A549 (cell line): ENCODE measurements around the gene RPP21. TPM values are rescaled to one million over a fixed set of nuclear protein-coding genes. Genes with fewer than 3 reads are reported as not detected.

Source experiments
- ATAC-seq, 2 experiments: fragments of 200-7000 bp in 1 of 2; fragments of >200 bp in 1 of 2; cut with Nextera tagmentation in 1 of 2; cut with Tn5 transposase in 1 of 2; 3 replicates each; pipeline versions ENCODE4 v1.8.0 to v1.9.1; 2018 to 2020; ENCODE audit warnings: mild to moderate bottlenecking in 1 of 2, moderate library complexity in 1 of 2
- CTCF ChIA-PET: fragments of 300-600 bp; sonication (Branson Sonifier 250); formaldehyde crosslinking; extraction: SDS; loops from one replicate; lab custom pipeline; 2021; ENCODE audit warnings: antibody characterized with exemption, inconsistent platforms; lab: Yijun Ruan, JAX
- POLR2A ChIA-PET: fragments of 350-600 bp; formaldehyde crosslinking; extraction: SDS; loops from one replicate; lab custom pipeline; 2021; ENCODE audit warnings: antibody characterized with exemption, inconsistent platforms; lab: Yijun Ruan, JAX
- DNase-seq, 2 experiments: peaks; one replicate each; pipeline versions ENCODE4 v3.0.0 to v3.0.0-alpha.2; 2011 to 2016; ENCODE audit warnings: low read depth in 1 of 2, low spot score in 1 of 2
- FAIRE-seq: peaks from 2 replicates; lab custom pipeline; 2011; peaks lifted over from hg19 to GRCh38; lab: Jason Lieb, UNC
- H3K27ac ChIP-seq, 2 experiments: fragments of >200 bp; sonication (Bioruptor Twin); formaldehyde crosslinking; 3 replicates each; pipeline ENCODE4 v1.5.1; 2016 to 2017
- H3K4me1 ChIP-seq: fragments of >200 bp; sonication (Bioruptor Twin); formaldehyde crosslinking; 3 replicates; pipeline ENCODE4 v1.6.1; 2016
- H3K4me2 ChIP-seq: fragments of >200 bp; sonication (Bioruptor Twin); formaldehyde crosslinking; 3 replicates; pipeline ENCODE4 v1.6.1; 2016
- H3K4me3 ChIP-seq: fragments of >200 bp; sonication (Bioruptor Twin); formaldehyde crosslinking; 3 replicates; pipeline ENCODE4 v1.5.1; 2016
- H3K9me3 ChIP-seq: fragments of >200 bp; sonication (Bioruptor Twin); formaldehyde crosslinking; 3 replicates; pipeline ENCODE4 v1.6.1; 2016
- CEBPB ChIP-seq, 2 experiments: fragments of >200 bp in 1 of 2; sonication (Bioruptor Twin) in 1 of 2; formaldehyde crosslinking in 1 of 2; IDR thresholded peaks; 2 replicates each; pipeline ENCODE4 v1.6.1; 2012 to 2016
- CHD2 ChIP-seq: fragments of 150-350 bp; IDR thresholded peaks from 2 replicates; pipeline ENCODE4 v1.6.1; 2014; ENCODE audit warnings: low read length; ENCODE audit not compliant: partially characterized antibody
- E2F6 ChIP-seq: IDR thresholded peaks from 2 replicates; pipeline ENCODE4 v1.6.1; 2012; ENCODE audit warnings: low read depth, borderline replicate concordance
- ELK1 ChIP-seq: fragments of 150-350 bp; IDR thresholded peaks from 2 replicates; pipeline ENCODE4 v1.6.1; 2014; ENCODE audit warnings: low read depth, mild to moderate bottlenecking, low read length
- FOSB ChIP-seq: fragments of 250-450 bp; sonication (Bioruptor Pico); IDR thresholded peaks from 2 replicates; pipeline ENCODE4 v1.5.0; 2020; ENCODE audit warnings: mild to moderate bottlenecking, moderate library complexity
- FOSL2 ChIP-seq, 2 experiments: fragments of 450-650 bp in 1 of 2; fragments of >200 bp in 1 of 2; sonication (Bioruptor Twin) in 1 of 2; formaldehyde crosslinking; IDR thresholded peaks; 2 replicates each; pipeline versions ENCODE4 v1.5.0 to v1.6.1; 2016 to 2020; ENCODE audit warnings: mild to moderate bottlenecking in 1 of 2, moderate library complexity in 1 of 2
- KDM5A ChIP-seq: fragments of 200-600 bp; sonication (generic); IDR thresholded peaks from 2 replicates; pipeline ENCODE4 v1.6.1; 2016; ENCODE audit warnings: antibody characterized with exemption, mild to moderate bottlenecking
- MAFK ChIP-seq: fragments of 450-650 bp; IDR thresholded peaks from 2 replicates; pipeline ENCODE4 v1.6.1; 2014; ENCODE audit not compliant: partially characterized antibody
- NPAS2 ChIP-seq: fragments of 250-450 bp; sonication (Bioruptor Pico); IDR thresholded peaks from 2 replicates; pipeline ENCODE4 v1.8.0; 2022; ENCODE audit warnings: mild to moderate bottlenecking, moderate library complexity, borderline replicate concordance
- ZNF302 ChIP-seq: fragments of 250-450 bp; sonication (Bioruptor Pico); IDR thresholded peaks from 2 replicates; pipeline ENCODE4 v1.9.0; 2021; ENCODE audit warnings: inconsistent platforms, mild to moderate bottlenecking, moderate library complexity
- WGBS: methylation state at CpG from one replicate; pipeline ENCODE4 v1.1.6; 2017; ENCODE audit errors: missing lambda C conversion rate; 5-methylcytosine and 5-hydroxymethylcytosine counted together
- polyA plus RNA-seq, 4 experiments: library from polyadenylated mRNA; depleted of rRNA in 3 of 4; stranded (reverse); fragments of >200 nt; fragmentation: RNase III in 1 of 4; extraction: RNeasy Plus Mini Kit Qiagen cat#74134 plus additional on column Dnase treatment in 1 of 4; gene quantifications; 2 replicates in 3 of 4; 3 replicates in 1 of 4; pipeline ENCODE4 v1.2.3, GENCODE V29; 2011 to 2017
- TF ChIP-seq, protein P1 (sequence below): IDR thresholded peaks from 2 replicates; pipeline ENCODE4 v1.6.1; 2012
- TF ChIP-seq, protein P2 (sequence below): fragments of 450-650 bp; IDR thresholded peaks from 2 replicates; pipeline ENCODE4 v1.6.1; 2014; ENCODE audit warnings: antibody characterized with exemption

RPP21 gene
- polyA plus RNA-seq, 2 of the 4 experiments (the other 2 are of a cell fraction): 33.6 to 54.8 TPM

DNA sequence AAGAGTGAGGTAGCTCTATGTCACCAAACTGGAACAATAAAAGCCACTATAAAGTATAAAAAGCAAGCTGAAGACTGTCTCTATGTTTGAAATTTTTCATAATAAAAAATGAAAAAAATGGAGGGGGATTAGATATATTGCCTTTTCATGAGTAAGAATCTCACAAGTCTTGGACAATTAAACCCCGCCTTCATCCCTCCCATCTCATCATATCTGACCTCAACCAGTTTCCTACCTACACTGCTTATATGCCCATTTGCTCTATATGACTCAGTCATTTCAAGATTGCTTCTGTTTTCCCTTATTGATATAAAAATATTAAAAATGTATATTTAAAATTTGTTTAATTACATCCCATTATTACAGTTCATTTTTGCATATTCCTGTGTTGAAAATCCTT is 21.1 kb upstream of the RPP21 start:
- Histone ChIP-seq H3K27ac (no peak overlapping the region), H3K4me1 (peaks cover 29% of the 10 kb centered on the region), H3K4me2 (peak overlapping the region; percentile 97; the same call in 2 of the 3 replicates), H3K9me3 (no peaks in the 10 kb centered on the region), H3K4me3 (no peak overlapping the region)
- ATAC-seq (no peak), FAIRE-seq (no peak), DNase-seq (no peak)
- WGBS: 82% methylated on average over 1 of the region's 1 CpG
- POLR2A ChIA-PET: no interaction called here
- TF ChIP-seq CHD2 (no peak), FOSL2 (IDR thresholded peaks at IDR 0.05) (no peak), FOSL2 (CRISPR knock-in tag; IDR thresholded peaks at IDR 0.05) (no peak), CEBPB (IDR thresholded peaks at IDR 0.05) (no peak), FOSB (no peak), ZNF302 (CRISPR knock-in tag) (no peak)
- CTCF ChIA-PET: no interaction called here

DNA sequence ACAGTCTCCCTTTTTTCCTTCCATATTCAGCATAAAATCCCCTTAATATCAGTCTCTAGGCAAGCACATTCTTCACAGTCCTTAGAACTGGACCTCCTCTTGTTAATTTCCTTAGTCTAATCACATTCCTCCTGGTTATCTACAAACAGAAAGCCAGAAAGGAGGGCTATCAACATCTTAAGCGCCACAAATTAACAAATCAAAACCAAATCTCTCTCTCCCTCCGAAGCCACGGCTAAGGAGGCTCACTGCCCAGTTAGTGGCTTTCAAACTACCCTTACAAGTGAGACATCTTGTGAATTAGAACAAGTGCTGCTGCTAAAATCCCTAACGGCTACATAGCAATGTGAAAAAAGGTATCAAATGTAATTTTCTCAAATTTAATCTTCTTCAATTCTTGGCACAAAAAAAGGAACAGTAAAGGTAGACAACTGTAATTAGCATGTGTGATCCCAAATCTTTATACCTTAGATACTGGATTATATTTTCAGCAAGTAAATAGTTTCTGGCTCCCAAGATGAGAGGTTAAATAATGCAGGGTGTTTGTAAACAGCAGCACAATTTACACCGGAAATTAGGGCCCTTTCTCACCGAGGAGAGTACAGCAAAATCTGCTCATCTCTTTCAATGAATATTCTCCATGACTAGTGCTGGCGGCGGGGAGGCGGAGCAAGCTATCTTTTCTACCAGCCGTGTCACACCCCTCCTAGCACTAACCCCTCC is 19.6 kb upstream of the RPP21 start:
- Histone ChIP-seq H3K4me1 (peaks cover 29% of the 10 kb centered on the region), H3K27ac (peak overlapping the region; percentile 99), H3K9me3 (no peaks in the 10 kb centered on the region), H3K4me2 (peak overlapping the region; percentile 97)
- peak; percentile 62 to 66 for DNase-seq
- WGBS: 4% methylated on average over 10 of the region's 10 CpGs
- ChIA-PET CTCF (interaction anchor here (1.0 to 1.3 kb wide), 2 partner anchors 9 to 17 kb away, joined by 3 to 4 read pairs; no protein-coding TSS in a partner anchor), POLR2A (no interaction called here)
- no peak for FAIRE-seq
- ATAC-seq: peak; percentile 58 to 84
- no peak for TF ChIP-seq MAFK
- TF ChIP-seq ELK1: no peak
- TF ChIP-seq KDM5A: no peak
- no peak for TF ChIP-seq CEBPB (IDR thresholded peaks at IDR 0.05)
- TF ChIP-seq, all 56 proteins: peak for 0
- H3K4me3 ChIP-seq: peak overlapping the region; percentile 86

DNA sequence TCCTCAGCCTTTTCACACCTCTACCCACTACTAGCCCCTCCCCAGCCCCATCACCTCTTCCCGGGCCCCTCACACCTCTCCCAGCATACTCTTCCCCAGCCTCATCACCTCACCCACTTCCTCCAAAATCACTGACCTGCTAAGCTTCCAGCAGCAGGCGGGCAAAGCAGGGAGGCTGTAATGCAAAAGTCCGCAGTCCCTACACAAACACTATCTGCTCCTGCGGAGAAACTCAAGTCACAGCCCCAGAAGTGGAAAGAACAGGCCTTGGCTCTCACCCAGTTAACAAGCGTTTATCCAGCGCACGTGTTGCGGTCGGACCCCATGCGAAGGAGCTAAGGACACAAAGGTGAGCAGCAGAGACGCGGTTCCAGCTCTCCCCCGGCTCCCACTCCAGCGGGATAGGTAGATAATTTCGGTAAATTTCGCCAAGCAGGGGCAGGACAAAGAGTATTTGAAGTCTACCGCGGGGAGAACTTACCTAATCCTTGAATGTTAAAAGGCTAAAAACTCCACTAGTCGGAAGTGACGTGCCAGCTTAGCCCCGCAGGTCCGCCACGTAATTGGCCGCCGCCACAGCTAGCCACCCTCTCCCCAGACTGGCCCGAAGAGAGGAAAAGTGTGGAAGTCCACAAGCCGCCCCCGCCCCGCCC is 19.0 kb upstream of the RPP21 start:
- TF ChIP-seq E2F6: peak; percentile 41; the same call in 1 of the 2 replicates
- no peak for TF ChIP-seq NPAS2
- no peak for TF ChIP-seq CHD2
- TF ChIP-seq, protein P1, sequence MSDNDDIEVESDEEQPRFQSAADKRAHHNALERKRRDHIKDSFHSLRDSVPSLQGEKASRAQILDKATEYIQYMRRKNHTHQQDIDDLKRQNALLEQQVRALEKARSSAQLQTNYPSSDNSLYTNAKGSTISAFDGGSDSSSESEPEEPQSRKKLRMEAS: peak; percentile 78
- TF ChIP-seq, protein P2, sequence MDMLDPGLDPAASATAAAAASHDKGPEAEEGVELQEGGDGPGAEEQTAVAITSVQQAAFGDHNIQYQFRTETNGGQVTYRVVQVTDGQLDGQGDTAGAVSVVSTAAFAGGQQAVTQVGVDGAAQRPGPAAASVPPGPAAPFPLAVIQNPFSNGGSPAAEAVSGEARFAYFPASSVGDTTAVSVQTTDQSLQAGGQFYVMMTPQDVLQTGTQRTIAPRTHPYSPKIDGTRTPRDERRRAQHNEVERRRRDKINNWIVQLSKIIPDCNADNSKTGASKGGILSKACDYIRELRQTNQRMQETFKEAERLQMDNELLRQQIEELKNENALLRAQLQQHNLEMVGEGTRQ: peak; percentile 26; the same call in 1 of the 2 replicates
- Histone ChIP-seq H3K4me1 (peaks cover 29% of the 10 kb centered on the region), H3K27ac (peak overlapping the region; percentile 99), H3K9me3 (no peaks in the 10 kb centered on the region), H3K4me3 (peak overlapping the region; percentile 86), H3K4me2 (peak overlapping the region; percentile 97)
- 3% methylated on average over 12 of the region's 29 CpGs for WGBS
- FAIRE-seq (no peak), DNase-seq (peak in 1 of 2 experiments; percentile 49), ATAC-seq (peak; percentile 85 to 90)
- ChIA-PET CTCF (interaction anchor here (1.0 to 1.3 kb wide), 2 partner anchors 10 to 16 kb away, joined by 3 to 4 read pairs; no protein-coding TSS in a partner anchor), POLR2A (interaction anchor here (0.6 to 1.7 kb wide), 3 partner anchors 12 to 107 kb away, joined by 3 to 5 read pairs (median 5); partner anchors contain the start of gene RPP21)
